GM20431 (cell line): Measurements from ENCODE around the gene KCTD16.

Source experiments
- in situ Hi-C: fragments of 300-500 bp; cut with MseI, MboI; formaldehyde crosslinking; loops from one replicate; pipeline ENCODE4 v1.15.0; 2020; ENCODE audit warnings: low sequenced_read_pairs; ENCODE audit not compliant: unreplicated experiment

KCTD16 gene

DNA sequence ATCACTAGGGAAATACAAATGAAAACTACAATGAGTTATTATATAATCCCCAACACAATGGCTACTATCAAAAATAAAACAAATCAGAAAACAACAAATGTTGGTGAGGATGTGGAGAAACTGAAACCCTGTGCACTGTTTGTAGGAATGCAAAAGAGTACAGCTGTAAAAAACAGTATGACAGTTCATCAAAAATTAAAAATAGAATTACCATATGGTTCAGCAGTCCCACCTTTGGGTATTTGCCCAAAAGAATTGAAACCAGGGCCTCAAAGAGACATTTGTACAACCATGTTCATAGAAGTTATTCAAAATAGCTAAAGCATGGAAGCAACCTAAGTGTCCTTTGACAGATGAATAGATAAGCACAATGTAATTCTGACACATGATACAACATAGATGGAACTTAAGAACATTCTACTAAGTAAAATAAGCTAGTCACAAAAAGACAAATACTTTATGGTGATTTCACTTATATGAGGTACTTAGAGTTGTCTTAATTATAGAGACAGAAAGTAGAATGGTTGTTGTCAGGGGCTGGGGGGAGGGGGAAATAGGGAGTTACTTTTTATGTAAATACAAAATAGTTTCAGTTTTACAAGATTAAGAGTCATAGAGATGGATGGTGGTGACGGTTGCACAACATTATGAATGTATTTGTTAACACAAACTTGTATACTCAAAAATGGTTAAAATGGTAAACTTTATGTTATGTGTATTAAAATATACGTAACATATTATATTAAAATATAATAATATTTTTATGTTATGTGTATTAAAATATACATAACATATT lies 102.8 kb downstream of the KCTD16 start:
- in situ Hi-C loops: no loop called here

DNA sequence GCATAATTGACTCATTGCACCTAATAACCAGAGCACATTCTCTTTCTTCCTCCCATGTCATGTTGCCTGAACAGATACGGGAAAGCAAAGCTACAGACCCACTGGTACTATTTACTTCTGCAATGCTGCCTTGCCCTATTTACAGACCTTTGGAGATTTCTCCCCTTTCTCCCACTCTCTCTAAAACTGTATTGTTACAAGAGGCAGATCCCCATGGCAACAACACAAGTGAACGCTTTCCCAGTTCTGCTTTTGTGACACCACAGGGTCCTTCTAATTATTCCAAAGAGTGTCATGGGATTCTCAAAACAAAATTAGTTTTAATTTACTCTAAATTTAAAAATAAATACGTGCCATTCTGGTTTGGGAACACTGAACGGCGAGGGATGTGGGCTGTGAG lies 104.7 kb downstream of the KCTD16 start:
- in situ Hi-C loops: no loop called here

DNA sequence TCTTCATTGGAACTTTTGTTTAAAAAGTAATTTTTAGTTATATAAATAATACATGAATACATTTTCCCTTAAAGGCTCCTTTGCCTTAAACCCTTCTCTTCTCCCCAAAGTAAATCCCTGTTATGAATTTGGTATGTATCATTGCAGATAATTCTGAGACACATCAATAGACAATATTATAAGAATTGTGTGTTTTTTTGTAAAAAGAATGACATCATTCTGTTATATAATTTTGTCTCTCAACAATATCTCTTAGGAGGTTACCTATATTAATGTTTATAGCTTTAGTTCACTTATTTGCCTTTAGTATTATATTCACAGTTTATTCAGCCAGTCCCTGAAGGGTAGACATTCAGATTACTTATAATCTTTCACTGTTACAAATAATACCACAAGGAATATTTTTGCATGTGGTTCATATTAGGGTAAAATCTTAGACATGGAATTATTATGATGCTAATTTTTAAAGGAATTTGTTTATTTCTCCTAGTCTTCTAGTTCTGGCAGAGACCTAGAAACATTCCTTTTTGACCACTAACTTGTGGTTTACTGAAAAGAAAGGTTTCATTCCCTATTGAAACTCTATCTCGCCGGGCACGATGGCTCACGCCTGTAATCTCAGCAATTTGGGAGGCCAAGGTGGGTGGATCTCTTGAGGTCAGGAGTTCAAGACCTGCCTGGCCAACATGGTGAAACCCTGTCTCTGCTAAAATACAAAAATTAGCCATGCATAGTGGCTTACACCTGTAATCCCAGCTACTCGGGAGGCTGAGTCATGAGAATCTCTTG lies 105.6 kb downstream of the KCTD16 start:
- in situ Hi-C loops: no loop called here

DNA sequence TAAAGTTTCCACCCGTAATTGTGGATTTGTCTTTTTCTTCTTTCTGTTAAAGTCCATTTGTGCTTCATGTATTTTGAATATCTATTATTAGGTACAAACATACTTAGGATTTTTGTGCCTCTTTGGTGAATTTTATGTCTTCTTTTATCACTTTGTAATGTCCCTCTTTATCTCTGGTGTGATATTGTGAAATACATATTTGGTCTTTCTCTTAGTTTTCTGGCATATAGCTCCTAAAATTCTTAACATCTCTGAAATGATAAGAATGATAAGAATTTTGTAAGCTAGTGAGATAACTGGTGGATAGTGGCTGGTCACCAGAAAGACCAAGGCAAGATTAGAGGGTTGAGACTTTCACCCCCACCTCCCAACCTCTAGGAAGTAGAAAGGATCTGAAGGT lies 111.1 kb downstream of the KCTD16 start:
- in situ Hi-C loops: no loop called here

DNA sequence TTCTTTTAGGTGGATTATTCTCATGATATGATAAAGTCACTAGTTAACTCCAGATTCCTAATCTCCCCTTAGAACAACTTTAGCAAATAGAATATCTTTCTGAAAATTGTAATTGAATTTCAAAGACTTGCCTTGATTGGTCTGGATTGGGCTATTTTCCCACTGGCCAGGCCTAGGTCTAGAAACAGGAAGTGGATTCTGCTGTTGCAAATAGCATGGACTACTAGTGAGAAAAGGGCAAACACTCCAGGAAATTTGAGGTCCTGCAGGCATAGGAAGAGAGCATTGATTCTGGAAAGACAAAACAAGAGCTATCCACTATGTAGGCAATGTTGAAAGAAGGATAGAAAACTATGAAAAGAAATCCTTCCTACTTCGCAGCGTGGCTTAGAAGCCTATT lies 113.4 kb downstream of the KCTD16 start:
- in situ Hi-C loops: no loop called here

DNA sequence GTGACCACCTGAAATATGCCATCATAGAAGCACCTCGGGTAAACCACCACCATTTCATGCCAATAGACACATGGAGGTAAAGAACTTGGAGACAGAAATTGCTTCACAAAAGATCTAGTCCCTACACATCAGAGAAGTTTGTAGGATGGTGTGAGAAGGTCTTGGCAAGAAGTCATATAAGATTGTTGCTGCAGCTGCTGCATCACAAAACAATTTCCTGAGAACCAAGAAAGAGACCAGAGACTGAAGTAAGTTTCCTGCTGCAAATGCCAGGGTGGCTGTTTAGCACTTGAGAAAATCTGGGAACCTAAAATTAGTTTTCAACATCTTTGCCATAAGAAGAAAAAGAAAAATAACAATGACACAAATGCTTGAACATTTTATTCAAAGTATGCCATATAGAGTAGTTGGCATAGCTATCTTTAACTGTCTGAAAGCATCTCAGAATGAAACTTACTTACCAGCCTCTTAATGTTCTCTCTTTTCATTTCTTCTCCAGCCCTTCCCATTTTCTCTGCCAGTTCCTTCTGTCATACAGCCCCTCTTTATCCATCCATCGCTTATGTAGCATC lies 114.3 kb downstream of the KCTD16 start:
- in situ Hi-C loops: no loop called here

DNA sequence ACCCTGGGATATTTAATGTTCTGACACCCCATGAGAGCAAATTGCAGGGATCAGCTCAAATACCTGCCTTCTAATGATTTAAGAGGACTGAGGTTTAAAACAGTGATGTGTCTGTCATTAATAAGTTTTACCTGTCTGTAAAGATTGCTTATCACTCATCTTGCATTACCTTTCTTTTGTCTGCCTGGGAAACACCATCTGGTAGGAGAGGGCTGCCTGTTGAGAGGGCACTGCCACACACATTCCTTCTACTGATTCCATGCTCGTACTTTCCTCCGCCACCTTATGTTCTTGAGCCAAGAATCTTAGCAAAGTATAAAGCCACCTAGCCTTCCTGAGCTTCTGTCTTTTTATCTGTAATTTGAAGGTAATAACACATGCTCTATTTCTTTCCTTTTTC lies 118.6 kb downstream of the KCTD16 start:
- in situ Hi-C loops: no loop called here

DNA sequence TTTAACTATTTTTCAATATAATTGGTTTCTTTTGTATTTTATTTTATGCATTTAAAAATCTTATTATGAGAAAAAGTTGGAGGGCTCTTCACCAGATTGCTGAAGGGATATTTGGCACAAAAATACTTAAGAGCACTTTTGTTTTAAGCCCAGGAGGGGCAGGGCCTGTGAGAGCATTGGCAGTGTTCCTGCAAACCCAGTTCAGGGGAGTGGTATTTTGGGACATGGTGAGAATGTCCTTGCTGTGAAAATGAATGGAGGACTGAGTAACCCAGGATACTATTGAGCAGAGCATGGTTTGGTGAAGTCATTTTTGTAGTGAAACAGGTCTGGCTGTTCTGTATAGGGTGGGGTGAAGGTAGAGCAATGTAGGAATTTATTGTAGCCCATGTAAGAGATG lies 121.4 kb downstream of the KCTD16 start:
- in situ Hi-C loops: no loop called here

DNA sequence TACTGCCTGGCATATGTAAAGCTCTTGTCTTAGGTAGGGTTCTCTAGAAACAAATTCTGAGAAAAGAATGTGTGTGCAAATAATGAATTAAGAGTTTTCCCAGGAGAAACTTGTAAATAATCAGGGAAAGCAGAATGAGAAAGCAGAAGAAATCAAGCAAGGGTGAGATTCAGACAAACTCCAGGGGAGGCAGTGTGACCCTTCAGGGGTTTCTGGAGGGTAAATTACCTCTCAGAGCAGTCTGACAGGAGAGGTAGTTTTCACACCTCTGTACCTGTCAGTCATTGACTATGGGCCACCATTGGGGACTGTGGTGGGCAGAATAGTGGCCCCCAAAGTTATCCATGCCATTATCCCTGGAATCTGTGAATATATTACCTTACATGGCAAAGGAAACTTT lies 124.6 kb downstream of the KCTD16 start:
- in situ Hi-C loops: no loop called here

DNA sequence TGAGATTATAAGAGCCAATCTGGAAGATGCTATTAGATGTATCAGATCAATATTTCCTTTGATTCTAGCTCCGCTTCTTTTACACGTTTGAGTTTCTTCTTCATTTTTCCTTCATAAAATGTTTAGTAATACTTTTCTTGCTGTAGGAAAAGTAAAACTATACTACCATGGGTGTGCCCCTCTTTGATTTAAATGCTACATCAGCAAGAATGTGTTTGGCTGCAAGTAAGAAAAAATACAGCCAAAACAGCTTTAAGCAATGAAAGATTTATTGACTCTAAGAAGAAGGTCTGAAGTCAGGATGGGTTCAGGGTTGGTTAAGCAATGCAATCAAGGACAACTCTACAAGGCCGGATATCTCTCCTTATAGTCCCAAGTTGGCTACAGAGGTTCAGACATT lies 126.4 kb downstream of the KCTD16 start:
- in situ Hi-C loops: no loop called here

DNA sequence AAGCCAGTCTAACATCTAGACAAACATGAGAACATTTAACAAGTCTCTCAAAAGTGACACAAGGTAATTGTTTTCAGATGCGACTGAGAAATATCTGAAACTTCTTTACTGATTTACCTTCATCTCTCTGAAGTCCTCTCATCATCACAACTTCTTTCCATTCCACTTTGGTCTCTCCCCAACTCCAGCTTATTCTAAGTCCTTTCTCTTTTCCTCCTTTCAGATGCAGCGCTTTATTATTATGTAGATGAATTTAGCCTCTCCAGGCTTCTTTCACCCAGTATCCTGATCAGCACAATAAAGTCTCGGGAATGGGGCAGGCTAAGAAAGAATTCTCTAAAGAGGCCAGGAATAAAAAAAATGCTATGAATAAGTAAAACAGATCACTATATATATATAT lies 128.0 kb downstream of the KCTD16 start:
- in situ Hi-C loops: no loop called here

DNA sequence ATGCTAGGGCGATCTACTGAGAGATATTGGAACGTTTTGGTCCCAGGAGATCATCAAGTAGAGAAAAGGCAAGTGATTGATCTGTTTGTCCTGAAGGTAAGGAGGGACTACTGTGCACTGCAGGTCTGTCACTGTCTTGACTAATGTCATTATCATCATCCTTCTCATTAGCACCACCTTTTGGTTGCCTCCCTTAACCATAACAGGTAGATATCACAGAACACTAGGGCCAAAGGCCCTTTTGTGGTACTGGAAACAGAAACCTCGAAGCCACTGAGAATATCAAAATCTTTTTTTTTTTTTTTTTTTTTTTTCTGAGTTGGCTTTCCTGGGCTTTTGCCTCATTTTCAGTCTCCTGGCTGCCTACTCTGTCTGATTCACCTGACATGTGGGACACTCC lies 134.0 kb downstream of the KCTD16 start:
- in situ Hi-C loops: no loop called here

DNA sequence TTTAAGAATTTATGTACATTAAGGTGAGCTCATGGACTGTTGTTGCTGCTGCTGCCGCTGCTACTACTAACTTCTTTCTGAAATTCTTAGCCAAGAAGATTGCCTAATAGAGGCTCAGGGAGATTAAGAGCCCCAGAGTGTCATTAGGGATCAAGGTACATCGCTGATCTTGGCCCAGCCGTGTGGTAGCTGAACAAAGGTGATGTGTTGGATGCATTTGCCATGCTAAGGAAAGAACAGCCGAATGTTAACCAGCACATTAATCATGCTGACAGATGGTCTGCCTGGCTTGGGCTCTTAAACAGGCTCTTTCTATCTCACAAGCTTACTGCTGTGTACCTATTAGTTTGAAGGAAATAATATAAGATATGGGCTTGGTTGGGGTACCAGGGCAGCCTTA lies 137.1 kb downstream of the KCTD16 start:
- in situ Hi-C loops: no loop called here

DNA sequence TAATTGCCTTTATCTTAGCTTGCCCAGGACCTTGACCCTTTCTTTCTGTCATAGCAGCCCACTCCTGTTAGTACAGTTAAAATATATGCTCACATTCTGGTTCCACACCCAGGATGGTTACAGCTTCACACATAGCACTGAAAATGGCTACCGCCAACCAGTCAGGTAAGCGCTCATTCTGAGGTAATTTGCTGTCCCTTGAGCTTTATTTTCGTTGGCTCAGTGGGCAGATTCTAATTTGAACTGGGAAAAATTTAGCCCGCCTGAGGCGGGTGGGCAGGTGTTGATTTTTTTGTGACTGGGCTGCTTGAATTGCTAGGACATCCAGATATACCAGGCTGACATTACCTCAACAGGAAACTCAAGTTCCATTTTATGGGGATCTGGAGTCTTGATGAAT lies 137.5 kb downstream of the KCTD16 start:
- in situ Hi-C loops: no loop called here

DNA sequence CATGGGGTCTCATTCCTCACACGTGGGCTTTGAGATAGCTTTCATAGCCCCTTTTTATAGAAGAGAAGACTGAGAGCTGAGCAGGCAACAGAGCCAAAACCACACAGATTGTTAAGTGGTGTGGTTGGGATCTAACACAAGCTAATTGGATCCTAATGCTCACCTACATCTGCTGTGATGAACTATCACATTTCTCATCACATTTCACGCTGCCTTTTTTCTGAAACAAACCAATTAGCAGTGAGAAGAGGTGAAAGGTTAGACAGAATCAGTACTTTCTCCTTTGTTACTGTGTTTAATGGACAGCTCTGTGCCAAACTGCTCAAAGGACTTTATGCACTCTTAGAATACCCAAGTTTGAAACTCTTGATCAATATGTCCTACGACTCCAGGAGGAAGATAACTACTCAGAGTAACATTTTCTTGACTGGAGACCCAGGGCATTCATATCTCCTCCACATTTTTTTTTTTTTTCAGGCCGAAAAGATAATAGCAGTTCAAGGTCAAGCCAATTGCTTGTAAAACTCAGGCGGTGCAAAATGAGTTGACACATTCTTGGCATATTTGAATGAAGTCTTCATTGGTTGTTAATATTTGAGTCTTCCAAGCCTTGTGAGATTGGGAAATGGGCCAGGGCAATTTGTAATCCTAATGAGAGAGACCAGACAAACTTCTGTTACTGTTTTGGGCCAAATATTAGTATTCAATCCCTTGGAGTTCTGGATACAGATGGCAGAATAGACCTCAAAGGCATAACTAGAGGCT lies 138.4 kb downstream of the KCTD16 start:
- in situ Hi-C loops: no loop called here

DNA sequence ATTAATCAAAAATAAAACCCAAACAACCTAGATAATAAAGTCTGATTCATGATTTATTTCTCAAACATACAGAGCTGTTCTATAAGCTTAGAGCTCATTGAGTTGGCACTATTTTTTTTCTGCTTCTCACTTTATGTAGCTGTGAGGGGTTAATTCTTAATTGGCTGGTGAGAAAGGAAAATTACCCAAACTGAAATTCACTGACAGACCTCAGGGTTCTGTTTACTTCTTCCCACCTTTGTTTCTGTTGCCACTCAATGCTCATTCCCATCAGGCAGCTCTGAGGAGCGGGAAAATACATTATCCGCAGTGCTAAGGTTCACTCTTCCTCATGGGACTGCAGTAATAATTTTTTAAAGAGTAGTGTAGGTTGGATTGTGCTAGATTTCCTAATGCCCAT lies 139.9 kb downstream of the KCTD16 start:
- in situ Hi-C loops: no loop called here

DNA sequence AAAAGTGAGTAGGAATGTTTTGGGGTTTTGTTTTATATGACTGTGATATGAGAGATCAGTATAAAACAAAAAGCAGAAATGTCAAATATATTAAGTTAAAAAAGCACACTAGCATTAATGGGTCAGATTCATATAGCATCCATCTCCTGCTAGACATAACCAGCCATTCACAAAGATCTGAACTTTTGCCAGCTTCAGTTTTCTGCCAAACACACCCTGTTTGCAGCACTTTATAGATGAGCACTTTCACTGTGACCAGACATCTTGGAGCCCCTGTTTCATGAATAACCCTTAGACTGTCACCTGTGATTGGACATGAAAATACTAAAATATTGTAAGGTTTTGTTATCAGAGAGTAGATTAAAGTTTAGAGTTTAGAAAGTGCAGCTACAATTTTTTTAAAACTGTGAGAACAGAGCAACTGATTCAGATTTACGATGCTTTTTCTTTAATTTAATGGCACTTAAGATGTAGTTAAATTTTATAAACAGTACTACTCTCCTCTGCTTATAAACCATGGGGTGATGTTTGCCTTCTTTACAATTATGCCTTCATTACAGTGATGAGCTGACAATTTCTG lies 142.6 kb downstream of the KCTD16 start:
- in situ Hi-C loops: no loop called here

DNA sequence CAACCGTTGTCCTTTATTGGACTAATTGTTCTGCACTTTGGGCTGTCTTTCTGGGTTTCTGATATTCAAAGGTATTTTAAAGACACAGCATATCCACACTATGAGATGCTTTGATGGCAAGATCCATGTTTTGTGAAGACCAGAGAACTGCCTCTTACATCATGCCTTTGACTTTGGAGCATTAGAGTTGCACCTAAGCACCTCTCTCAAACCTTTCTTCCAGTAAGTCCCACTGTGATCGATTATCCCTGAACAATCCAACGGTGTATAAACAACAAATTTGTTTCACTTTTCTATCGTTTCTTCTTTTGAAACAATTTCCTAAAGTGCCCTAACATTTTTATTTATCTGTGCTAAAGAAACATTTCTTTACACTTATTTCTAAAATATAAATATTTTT lies 144.4 kb downstream of the KCTD16 start:
- in situ Hi-C loops: no loop called here

DNA sequence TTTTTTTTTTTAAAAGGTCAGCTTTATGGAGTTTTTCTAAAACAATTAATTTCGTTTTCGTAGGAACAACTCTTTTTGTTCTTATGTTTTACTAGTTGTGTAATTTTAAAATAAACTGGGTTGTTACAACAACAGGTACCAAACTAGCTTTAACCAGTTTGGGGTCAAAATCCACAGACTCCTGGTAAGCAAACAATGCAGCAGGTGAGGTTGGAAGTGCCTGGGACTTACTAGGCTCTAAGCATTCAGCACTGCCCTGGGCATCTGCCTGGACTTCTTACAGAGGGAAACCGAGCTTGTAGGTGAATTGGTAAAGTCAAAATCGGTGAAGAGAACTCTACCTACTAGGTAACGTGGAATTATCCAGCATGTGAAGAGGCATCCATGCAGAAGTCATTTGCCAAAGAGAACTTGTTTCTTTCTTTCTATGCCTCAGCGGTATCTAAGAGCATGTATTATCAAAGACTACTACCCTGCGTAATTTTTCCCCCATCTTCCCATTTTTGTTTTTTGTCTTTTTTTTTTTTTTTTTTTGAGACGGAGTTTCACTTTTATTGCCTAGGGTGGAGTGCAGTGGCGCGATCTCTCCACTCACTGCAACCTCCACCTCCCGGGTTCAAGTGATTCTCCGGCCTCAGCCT lies 145.4 kb downstream of the KCTD16 start:
- in situ Hi-C loops: no loop called here

DNA sequence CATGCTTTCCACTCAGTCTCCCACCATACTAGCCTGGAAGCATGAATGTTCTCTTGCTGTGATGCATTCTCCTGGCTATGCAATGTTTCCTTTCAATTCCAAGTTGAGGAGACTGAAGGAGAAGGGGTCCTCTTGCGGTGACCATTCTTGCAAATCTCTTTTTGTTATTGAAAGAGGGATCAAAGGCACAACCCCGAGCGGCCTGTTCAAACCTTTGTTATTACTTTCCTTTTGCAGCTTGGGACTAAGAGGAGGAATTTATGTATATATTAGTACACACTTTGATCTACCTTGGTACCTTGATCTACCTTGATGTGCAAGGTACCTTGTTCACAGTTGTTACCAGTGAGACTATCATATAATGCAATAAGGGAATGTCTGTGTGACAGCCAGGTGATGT lies 147.3 kb downstream of the KCTD16 start:
- in situ Hi-C loops: no loop called here
